Measurements from ENCODE around the gene ATN1. TPM values are rescaled to one million over a fixed set of nuclear protein-coding genes. Genes with fewer than 3 reads are reported as not detected.

ATN1 gene
- total and polyA plus RNA-seq, 2 of the 4 experiments (the other 2 are of a cell fraction) = 3.4 to 58.7 TPM

DNA sequence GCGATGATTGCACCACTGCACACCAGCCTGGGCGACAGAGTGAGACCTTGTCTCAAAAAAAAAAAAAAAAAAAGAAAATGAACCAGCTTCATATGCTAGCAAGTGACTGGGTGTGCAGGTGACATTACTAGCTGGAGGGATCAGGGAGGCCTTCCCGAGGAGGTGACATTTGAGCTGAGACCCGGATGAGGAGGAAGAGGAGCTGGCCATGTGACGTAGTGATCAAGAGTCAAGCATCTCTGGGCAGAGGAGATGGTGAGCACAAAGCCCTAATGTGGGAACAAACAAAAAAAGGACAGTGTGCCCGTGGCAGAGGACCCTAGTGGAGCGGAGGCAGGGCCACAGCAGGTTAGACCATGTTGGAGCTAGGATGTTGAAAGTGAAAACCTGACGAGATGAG, 19.9 kb downstream of the ATN1 start:
- H2BK5ac ChIP-seq (ENCODE audit: low read depth, low read length, poor library complexity, severe bottlenecking) = no peak overlapping the region
- intact Hi-C loops (cut with micrococcal nuclease) = no loop called here
- CTCF ChIA-PET = interaction anchor here (0.6 to 0.7 kb wide), 2 partner anchors 69 to 199 kb away, joined by 4 to 5 read pairs; no protein-coding TSS in a partner anchor
- no peaks in the 10 kb centered on the region; the same call in 1 of the 2 replicates for H4K20me1 ChIP-seq (ENCODE audit: insufficient read depth, low read length)
- peaks cover 8 to 13% of the 10 kb centered on the region in 2 experiments; a peak in 3 of 4 replicates for H3K79me1 ChIP-seq (ENCODE audit: low read depth in 1 of 2, low read length in 2 of 2)
- in situ Hi-C loops (cut with MboI; ENCODE audit: low sequenced_read_pairs) = loop anchor here (10.0 kb wide), 1 partner anchor 167 kb away; no protein-coding TSS in a partner anchor
- 0 out of 2 replicates have a peak, but pooled peaks cover 2% of the 10 kb centered on the region for H3K9me1 ChIP-seq (ENCODE audit: insufficient read depth, low read length)
- 82% methylated on average over 4 of the region's 8 CpGs; no CpG with 5 or more reads in 1 of the 2 experiments for WGBS, 2 experiments (ENCODE audit: extremely low coverage in 2 of 2, insufficient read length in 1 of 2)
- H3K4me2 ChIP-seq (ENCODE audit: low read depth, low read length) = no peak overlapping the region
- DNase-seq (no peak), ATAC-seq (ENCODE audit: low read depth) (no peak)
- H2BK120ac ChIP-seq (ENCODE audit: low read depth, low read length) = no peak overlapping the region
- H3K9me3 ChIP-seq (ENCODE audit: control insufficient read depth, insufficient read depth, low read length) = no peaks in the 10 kb centered on the region
- BruUV-seq (replicated peaks) = no TSS peak
- POLR2A ChIA-PET (ENCODE audit: unreplicated experiment) = no interaction called here
- no peak overlapping the region for H3K18ac ChIP-seq (ENCODE audit: low read depth, low read length)
- no peak overlapping the region for H3K27ac ChIP-seq (ENCODE audit: insufficient read depth, low read length)
- H4K8ac ChIP-seq (ENCODE audit: low read depth in 2 of 2, low read length in 2 of 2) = no peak overlapping the region
- no peak overlapping the region for H3K14ac ChIP-seq (replicated peaks; ENCODE audit: low read depth, low read length)
- no peak overlapping the region for H2BK20ac ChIP-seq (ENCODE audit: low read depth, low read length)
- no peak for TF ChIP-seq SMC3 (IDR thresholded peaks at IDR 0.05; ENCODE audit: low read depth, low read length)
- no peak for TF ChIP-seq BHLHE40 (IDR thresholded peaks at IDR 0.05; ENCODE audit: low read depth, low read length)
- H4K5ac ChIP-seq (ENCODE audit: low read depth, low read length) = no peak overlapping the region
- H3K4me3 ChIP-seq (ENCODE audit: insufficient read depth, low read depth, low read length) = no peak overlapping the region
- H2AK5ac ChIP-seq (ENCODE audit: low read depth, low read length) = no peak overlapping the region
- no peaks in the 10 kb centered on the region for H3K27me3 ChIP-seq (ENCODE audit: control insufficient read depth, insufficient read depth, low read length)
- peaks cover 4% of the 10 kb centered on the region for H3K36me3 ChIP-seq (ENCODE audit: control insufficient read depth, insufficient read depth, low read length)
- no peak overlapping the region for H3K23ac ChIP-seq (ENCODE audit: low read depth, low read length)
- H2AFZ ChIP-seq (replicated peaks; ENCODE audit: low read length, poor library complexity) = no peak overlapping the region
- no peak overlapping the region for H4K91ac ChIP-seq (ENCODE audit: insufficient read depth, low read depth, low read length)
- no peak overlapping the region for H3K56ac ChIP-seq (ENCODE audit: extremely low read depth, insufficient read depth, low read length)
- dilution Hi-C loops (cut with HindIII; ENCODE audit: low sequenced_read_pairs, unreplicated experiment) = no loop called here
- H2BK15ac ChIP-seq (ENCODE audit: low read depth, low read length) = no peak overlapping the region
- H2AK9ac ChIP-seq (replicated peaks; ENCODE audit: low read depth, low read length, poor library complexity) = no peak overlapping the region
- H3K4me1 ChIP-seq (ENCODE audit: control insufficient read depth, insufficient read depth, low read length) = peaks cover 5% of the 10 kb centered on the region; the same call in 1 of the 2 replicates
- H3K4ac ChIP-seq (ENCODE audit: low read depth, low read length) = no peak overlapping the region
- H3K9ac ChIP-seq (ENCODE audit: low read depth, low read length) = no peak overlapping the region

All from IMR-90 (cell line).